HPDE6-E6E7 (cell line): ENCODE data around the gene SERPINA3.

Experiments used
- DNase-seq: peaks from one replicate; pipeline ENCODE4 v3.0.0; 2011; ENCODE audit warnings: missing footprints; ENCODE audit errors: extremely low spot score

The SERPINA3 gene

DNA sequence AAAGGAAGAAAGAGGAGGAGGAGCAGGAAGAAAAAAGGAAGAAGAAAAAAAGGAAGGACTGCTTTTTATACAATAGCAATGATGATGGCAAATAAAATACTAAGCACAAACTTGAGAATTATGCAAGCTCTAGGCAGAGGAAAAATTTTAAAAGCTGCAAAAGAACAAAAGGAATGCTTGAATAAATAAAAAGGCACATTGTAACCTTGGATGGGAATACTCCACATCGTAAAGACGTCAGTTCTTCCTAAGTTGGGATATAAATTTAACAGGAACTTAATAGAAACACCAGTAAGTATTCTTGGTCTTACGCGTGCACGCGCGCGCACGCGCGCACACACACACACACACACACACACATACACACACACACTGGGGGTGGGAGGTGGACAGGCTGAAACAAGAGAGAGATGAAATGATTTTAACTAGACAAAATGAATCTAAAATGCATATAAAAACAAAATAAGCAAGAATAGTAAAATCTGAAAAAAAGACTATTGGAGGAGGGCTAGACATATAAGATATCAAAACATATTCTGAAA, 43.0 kb downstream of the SERPINA3 start:
- no peak for DNase-seq

DNA sequence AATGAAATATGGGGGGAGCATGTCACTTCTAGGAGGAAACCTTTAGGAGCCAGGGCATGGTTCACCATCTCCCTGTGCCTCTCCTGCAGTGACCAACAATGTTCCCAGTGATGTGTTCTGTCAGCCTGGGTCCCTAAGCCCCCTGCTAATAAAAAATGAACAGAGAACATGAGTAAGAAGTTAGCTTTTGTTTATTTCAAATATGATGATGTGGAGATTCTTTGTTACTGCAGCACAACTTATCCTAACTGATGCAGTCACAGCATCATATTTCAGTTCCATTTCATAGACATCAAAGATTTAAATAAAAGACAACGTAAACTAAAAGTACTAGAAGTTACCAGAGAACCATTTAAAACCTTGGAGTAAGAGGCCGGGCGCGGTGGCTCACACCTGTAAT, 43.9 kb downstream of the SERPINA3 start:
- no peak for DNase-seq

- no peak for DNase-seq
Observed at GRCh38 chr14:94659256-94659655, 47.1 kb downstream of the SERPINA3 start.

GRCh38 chr14:94659901-94660300, 47.7 kb downstream of the SERPINA3 start:
- no peak for DNase-seq

GRCh38 chr14:94660306-94660946, 48.2 kb downstream of the SERPINA3 start:
- no peak for DNase-seq

DNA sequence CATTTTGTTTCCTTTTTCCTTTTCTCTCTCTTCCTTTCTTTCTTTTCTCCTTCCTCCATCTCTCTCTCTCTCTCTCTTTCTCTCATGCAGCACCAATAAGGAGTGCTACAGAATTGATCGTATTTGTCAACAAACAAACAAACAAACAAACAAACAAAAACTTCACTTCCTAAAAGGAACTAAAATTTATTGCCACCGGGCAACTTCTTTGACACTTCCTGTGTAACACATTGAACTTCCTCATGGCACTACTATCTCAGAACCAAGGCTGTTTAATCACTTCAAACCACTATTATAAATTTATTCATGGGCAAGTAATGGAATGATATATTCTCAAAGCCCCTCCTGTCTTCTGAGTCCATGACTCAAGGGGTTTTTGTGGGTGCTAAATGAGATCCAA, 51.3 kb downstream of the SERPINA3 start:
- DNase-seq, result no peak

GRCh38 chr14:94663965-94664704, 51.9 kb downstream of the SERPINA3 start:
- DNase-seq, result no peak

- DNase-seq, result no peak
Observed at GRCh38 chr14:94665121-94665520, 52.9 kb downstream of the SERPINA3 start.

- DNase-seq, result no peak
Observed at GRCh38 chr14:94665544-94665943, 53.4 kb downstream of the SERPINA3 start.

DNA sequence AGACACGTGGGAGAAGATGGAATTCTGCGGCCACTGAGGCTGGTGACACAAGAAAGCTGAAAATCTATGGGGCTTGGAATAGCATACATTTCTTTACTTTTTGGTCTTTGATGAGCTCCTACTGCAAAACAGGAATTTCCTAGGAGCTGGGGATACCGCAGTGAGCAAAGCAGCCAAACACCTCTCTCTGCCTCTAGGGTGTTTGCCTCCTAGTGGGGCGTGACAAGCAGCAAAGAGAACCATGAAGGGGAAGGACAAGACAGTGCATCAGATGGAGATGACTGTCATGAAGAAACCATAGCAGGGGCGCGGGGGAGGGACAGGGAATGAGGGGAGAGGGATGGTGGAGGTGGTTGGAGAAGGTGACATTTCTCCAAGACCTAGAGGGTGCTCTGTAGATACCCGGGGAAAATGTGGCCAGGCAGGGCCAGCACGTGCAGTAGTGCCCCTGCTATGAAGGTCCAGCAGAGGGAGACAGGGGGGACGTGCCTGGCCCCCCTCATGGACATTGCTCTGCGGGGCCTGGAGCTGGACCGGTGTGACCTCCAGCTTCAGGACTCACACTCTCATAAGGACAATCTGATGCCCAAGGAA, 58.6 kb downstream of the SERPINA3 start:
- DNase-seq, result no peak

DNA sequence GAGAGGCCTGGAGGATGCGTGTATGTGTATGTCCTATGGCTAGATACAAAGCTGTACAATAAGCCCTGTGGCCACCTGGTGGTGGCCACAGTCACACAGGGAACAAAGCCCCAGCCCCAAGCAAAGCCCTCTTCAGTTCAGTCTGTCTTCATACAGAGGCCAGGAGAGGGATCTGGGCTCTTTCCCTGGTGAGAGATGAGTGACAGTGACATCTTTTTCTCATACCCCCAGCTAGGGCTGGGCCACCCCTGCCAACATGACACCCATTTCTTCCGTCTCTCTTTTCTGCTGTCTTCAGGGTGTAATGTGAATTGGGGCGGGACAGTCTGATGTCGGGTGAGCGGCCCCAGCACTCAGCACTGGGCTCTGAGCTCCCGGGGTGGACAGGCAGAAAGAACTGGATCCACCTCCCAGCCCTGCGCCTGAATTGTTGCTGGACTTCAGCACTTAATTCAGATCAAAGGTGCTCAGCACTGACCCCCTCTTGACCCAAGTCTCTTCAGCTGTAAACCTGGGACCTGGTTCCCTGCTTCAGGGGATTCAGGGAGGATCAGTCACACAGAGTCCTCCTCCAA, 59.8 kb downstream of the SERPINA3 start:
- DNase-seq, result no peak

DNA sequence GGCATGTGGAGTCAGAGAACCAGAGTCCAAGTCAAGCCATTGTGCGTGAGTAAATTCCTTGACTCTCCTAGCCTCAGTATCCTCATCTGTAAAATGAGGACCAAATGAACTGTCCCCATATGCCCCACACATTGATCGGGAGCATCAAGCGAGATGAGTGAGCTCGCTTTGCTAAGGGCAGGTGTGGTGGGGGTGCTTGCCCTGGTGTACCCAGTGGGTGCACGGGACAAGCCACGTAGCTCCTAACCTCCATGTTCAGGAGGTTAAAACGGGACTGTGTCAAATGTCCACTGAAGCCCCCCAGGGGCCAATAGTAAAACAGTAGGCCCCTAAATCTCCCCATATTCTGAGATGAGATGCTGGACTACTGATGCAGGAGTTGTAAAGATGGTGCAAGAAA, 60.9 kb downstream of the SERPINA3 start:
- DNase-seq, result no peak
